ENCODE data around the gene UAP1L1.

DNA sequence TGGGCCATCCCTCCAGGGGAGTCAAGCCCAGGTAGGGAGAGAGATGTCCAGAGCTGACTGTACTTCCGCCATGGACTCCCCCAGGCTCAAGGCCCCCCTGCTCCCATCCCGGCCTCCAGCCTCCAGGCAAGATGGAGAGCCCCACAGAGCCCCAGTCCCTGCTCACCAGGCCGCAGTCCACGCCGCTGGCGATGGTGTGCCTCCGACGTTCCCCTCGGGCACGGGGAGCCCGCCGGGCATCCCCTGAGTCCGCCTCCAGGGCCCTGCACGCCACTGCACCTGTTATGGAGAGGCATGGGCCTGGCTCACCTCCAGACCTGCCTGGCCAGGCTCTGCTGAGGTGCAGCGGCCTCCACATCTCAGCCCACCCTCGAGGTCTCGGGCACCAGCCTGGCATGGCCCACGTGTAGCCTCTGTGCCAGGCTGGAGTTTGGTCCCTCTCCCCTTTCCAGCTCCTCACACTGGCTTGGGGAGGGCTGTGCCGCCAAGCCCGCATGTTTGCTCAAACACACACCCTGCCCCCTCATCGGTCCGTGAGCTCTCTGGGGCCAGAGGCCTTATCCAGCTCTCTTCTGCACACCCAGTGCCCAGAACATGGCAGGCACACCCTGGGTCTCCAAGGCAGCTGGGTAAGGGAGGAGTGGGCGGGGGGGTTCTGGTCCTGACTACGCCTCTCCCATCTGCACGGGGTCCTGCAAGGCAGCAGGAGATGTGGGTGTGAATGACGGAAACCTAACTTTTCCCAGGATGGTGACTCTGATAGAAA, 11.0 kb upstream of the UAP1L1 start:
- TF ChIP-seq, protein P1, sequence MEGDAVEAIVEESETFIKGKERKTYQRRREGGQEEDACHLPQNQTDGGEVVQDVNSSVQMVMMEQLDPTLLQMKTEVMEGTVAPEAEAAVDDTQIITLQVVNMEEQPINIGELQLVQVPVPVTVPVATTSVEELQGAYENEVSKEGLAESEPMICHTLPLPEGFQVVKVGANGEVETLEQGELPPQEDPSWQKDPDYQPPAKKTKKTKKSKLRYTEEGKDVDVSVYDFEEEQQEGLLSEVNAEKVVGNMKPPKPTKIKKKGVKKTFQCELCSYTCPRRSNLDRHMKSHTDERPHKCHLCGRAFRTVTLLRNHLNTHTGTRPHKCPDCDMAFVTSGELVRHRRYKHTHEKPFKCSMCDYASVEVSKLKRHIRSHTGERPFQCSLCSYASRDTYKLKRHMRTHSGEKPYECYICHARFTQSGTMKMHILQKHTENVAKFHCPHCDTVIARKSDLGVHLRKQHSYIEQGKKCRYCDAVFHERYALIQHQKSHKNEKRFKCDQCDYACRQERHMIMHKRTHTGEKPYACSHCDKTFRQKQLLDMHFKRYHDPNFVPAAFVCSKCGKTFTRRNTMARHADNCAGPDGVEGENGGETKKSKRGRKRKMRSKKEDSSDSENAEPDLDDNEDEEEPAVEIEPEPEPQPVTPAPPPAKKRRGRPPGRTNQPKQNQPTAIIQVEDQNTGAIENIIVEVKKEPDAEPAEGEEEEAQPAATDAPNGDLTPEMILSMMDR (optimal IDR thresholded peaks at IDR 0.05 in 1 of 3, IDR thresholded peaks at IDR 0.05 in 1 of 3, conservative IDR thresholded peaks at IDR 0.05 in 1 of 3; ENCODE audit: extremely low read depth in 1 of 3, insufficient read depth in 2 of 3, low read length in 3 of 3), result no peak
- no peak for TF ChIP-seq EZH2 (IDR thresholded peaks at IDR 0.05; ENCODE audit: low read length)

Data from keratinocyte (primary cell).